ENCODE measurements around the gene TMPRSS3.

TMPRSS3 gene

GRCh38 chr21:42429021-42429420, 33.2 kb upstream of the TMPRSS3 start:
- TF ChIP-seq CTCF (IDR thresholded peaks at IDR 0.05; ENCODE audit: borderline replicate concordance, insufficient read depth, low read depth, low read length), result no peak
- H3K4me3 ChIP-seq (ENCODE audit: low read depth, low read length), result no peak overlapping the region

- no peak for TF ChIP-seq CTCF (IDR thresholded peaks at IDR 0.05; ENCODE audit: borderline replicate concordance, insufficient read depth, low read depth, low read length)
- H3K4me3 ChIP-seq (ENCODE audit: low read depth, low read length), result no peak overlapping the region
These were observed 32.1 kb upstream of the TMPRSS3 start for GRCh38 chr21:42427809-42428419.

- no peak overlapping the region for H3K4me3 ChIP-seq (ENCODE audit: low read depth, low read length)
- TF ChIP-seq CTCF (IDR thresholded peaks at IDR 0.05; ENCODE audit: borderline replicate concordance, insufficient read depth, low read depth, low read length), result no peak
These were observed 31.1 kb upstream of the TMPRSS3 start for GRCh38 chr21:42426876-42427480.

GRCh38 chr21:42426424-42426823, 30.6 kb upstream of the TMPRSS3 start:
- no peak for TF ChIP-seq CTCF (IDR thresholded peaks at IDR 0.05; ENCODE audit: borderline replicate concordance, insufficient read depth, low read depth, low read length)
- H3K4me3 ChIP-seq (ENCODE audit: low read depth, low read length), result no peak overlapping the region

- H3K4me3 ChIP-seq (ENCODE audit: low read depth, low read length), result no peak overlapping the region
- no peak for TF ChIP-seq CTCF (IDR thresholded peaks at IDR 0.05; ENCODE audit: borderline replicate concordance, insufficient read depth, low read depth, low read length)
These were observed 29.7 kb upstream of the TMPRSS3 start for GRCh38 chr21:42425591-42425990.

GRCh38 chr21:42424914-42425541, 29.2 kb upstream of the TMPRSS3 start:
- TF ChIP-seq CTCF (IDR thresholded peaks at IDR 0.05; ENCODE audit: borderline replicate concordance, insufficient read depth, low read depth, low read length), result no peak
- no peak overlapping the region for H3K4me3 ChIP-seq (ENCODE audit: low read depth, low read length)

GRCh38 chr21:42423685-42424084, 27.8 kb upstream of the TMPRSS3 start:
- H3K4me3 ChIP-seq (ENCODE audit: low read depth, low read length), result no peak overlapping the region
- TF ChIP-seq CTCF (IDR thresholded peaks at IDR 0.05; ENCODE audit: borderline replicate concordance, insufficient read depth, low read depth, low read length), result no peak
